NCI-H226 (cell line): Measurements from ENCODE around the gene ZC3H18.

Source experiments
- DNase-seq: peaks from one replicate; pipeline ENCODE4 v3.0.0-alpha.2; 2015

ZC3H18 gene

GRCh38 chr16:88584676-88585075 lies 14.5 kb downstream of the ZC3H18 start:
- DNase-seq, result no peak

- no peak for DNase-seq
These were observed 15.1 kb downstream of the ZC3H18 start for GRCh38 chr16:88585269-88585668.

- DNase-seq, result no peak
These were observed 15.9 kb downstream of the ZC3H18 start for GRCh38 chr16:88585927-88586581.

DNA sequence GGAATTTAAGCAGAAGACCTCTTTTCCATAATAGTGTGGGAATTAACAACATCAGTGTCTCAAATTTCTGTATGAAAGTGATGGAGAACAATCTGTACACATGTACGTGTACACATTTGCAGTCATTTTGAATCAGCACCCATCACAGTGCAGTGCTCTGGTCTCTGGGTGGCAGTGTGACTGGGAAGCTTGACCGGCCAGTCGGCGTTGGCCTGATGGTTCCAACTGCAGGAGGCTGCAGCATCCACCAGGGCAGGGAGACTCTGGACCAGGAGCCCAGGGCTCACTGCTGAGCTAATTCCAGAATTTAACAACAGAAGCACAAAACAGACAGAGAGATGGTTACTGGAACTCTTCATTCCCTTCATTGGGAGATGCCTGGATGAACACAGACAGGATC lies 17.9 kb downstream of the ZC3H18 start:
- no peak for DNase-seq

GRCh38 chr16:88588754-88589153 lies 18.6 kb downstream of the ZC3H18 start:
- DNase-seq, result no peak

DNA sequence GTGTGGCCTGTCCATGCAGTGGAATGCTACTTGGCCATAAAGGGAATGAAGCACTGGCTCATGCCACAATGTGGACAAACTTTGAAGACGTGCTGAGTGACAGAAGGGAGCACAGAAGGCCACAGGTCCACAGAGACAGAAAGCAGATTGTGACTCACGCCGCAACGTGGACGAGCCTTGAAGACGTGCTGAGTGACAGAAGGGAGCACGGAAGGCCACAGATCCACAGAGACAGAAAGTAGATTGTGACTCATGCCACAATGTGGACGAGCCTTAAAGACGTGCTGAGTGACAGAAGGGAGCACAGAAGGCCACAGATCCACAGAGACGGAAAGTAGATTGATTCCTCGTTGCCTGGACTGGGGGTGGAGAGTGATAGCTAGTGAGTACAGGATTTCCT lies 19.2 kb downstream of the ZC3H18 start:
- no peak for DNase-seq

DNA sequence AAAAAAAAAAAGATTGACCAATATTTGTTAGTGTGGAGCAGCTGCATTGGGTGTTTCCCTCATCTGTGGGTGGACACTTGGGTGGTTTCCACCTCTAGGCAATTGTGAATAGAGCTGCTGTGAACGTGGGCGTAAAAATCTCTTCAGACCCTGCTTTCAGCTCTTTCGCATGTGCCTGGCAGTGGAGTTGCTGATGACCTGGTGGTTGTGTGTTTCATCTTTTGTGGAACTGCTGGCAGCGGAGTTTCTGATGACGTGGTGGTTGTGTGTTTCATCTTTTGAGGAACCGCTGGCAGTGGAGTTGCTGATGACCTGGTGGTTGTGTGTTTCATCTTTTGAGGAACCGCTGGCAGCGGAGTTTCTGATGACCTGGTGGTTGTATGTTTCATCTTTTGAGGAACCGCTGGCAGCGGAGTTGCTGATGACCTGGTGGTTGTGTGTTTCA lies 21.4 kb downstream of the ZC3H18 start:
- DNase-seq, result no peak

DNA sequence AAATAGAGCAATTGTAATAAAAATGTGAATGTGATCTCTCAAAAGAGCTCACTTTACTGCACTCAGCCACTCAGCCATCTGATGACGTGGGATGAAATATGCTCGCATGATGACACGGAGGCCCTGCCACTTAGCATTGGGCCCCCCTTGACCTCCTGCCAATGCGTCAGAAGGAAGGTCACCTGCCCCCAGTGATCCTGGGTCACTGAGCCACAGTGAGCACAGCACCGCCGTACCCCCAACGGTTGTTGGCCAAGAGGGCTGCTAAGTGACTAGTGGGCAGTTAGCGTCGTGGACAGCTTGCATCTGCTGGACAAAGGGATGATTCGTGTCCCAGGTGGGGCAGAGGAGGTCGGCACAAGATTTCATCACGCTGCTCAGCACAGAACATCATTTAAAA lies 22.9 kb downstream of the ZC3H18 start:
- DNase-seq, result no peak

DNA sequence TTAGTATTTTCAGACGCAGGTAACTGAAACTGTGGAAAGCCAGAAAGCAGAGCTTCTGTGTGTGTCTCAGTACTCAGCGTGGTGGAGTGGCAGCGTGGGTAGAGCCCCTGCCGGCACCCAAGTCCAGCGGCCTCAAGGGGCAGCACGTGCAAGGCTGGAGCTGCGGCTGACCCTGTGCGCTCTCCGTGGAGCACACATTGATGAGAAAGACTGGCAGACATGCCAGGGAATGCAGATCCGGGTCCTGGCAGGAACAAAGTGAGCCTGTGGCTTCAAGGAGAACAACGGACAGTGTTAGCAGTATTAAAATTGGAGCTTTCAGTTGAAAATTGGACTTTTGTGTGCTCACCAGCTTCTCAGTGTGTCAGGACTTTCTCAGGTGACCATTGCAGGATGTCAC lies 23.3 kb downstream of the ZC3H18 start:
- DNase-seq, result no peak

DNA sequence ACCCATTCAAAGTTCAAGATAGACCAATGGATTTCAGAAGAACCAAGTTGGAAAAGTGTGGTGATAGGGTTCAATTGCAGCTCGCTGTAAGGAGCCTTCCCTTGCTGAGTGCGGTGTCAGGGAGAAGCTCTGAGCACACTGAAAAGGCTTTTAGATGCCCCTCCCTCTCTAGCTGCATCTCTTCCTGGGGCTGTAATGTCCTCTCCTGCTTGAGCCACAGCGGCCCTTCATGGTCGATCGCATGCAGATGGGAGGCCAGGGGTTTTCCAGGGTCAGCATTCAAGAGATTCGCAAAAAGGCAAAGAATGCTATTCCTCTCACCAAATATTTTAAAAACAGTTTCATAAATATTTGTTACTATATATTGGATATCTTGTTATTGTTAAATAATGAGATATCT lies 23.7 kb downstream of the ZC3H18 start:
- DNase-seq, result no peak

DNA sequence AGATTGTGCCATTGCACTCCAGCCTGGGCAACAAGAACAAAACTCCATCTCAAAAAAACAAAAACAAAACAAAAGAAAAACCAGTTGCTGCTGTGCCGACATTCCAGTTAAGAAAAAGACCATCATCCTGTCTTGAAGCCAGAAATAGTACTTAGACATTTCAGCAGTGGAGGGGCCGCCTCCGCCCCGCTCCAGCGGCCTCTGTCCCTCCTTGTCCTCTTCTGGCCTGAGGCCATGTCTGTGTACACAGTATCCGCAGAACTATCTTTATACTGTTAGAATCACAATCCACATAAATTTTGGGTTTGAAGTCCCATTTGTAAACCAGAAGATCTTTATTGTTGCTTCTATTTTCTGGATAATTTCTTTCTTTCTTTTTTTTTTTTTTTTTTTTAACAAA lies 24.9 kb downstream of the ZC3H18 start:
- no peak for DNase-seq

DNA sequence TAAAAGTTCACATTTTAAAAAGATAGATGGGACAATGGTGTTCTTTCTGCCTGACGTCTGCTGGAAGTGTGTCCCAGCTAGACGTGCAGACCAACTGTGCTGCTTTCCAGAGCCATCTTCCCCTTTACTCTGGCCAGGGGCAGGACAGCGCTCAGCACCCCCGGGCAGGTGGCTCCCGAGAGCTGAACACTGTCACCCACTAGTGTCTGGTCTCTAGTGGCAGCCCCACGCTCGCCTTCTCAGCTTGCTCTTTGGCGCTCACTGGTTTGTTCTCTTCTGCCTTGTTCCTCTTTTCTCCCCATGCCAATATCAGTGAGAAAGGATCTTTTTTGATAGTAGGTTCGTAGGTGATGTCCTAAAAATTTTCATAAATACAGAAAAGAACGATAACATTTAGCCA lies 25.7 kb downstream of the ZC3H18 start:
- no peak for DNase-seq

- no peak for DNase-seq
These were observed 26.3 kb downstream of the ZC3H18 start for GRCh38 chr16:88596483-88596882.

- no peak for DNase-seq
These were observed 27.8 kb downstream of the ZC3H18 start for GRCh38 chr16:88597856-88598491.

GRCh38 chr16:88599092-88599733 lies 29.0 kb downstream of the ZC3H18 start:
- no peak for DNase-seq

DNA sequence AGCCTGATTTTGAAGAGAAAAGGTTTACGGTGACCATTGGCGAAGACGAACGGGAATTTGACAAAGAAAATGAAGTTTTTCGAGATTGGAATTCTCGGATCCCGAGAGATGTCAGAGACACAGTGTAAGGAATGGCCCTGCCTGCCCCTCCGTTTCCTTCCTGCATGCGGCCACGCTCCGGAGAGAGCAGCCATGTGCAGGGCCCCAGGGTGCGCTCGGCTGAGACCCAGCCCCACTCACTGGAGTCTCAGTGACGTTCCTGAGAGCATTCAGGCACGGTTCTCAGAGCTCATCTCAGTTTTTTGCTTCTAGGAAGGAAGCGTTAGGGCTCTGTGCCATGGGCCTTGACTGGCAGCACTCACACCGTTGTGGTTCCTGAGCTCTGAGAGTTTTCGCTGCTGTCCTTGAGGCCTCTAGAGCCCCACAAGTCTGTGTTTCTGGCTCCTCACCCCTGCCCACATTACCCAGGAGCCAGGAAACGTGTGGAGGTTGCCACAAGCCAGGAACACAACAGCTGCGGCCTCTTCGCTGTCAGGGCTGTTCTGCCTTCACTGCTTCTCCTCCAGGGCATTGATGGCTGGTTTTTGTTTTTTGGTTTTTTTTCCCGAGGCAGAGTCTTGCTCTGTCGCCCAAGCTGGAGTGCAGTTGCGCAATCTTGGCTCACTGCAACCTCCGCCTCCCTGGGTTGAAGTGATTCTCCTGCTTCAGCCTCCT lies 29.8 kb downstream of the ZC3H18 start:
- DNase-seq, result no peak

DNA sequence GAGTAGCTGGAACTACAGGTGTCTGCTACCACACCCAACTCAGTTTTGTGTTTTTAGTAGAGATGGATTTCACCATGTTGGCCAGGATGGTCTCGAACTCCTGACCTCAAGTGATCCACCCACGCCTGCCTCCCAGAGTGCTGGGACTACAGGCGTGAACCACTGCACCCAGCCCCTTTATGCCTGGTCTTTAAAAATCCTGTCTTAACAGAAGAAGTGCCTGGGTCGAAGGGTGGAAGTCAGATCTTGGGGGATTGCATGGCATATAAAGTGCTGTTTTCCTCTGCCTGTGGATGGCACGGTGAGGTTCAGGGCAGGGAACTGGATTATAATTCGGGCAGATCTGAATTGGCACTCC lies 30.3 kb downstream of the ZC3H18 start:
- DNase-seq, result no peak

DNA sequence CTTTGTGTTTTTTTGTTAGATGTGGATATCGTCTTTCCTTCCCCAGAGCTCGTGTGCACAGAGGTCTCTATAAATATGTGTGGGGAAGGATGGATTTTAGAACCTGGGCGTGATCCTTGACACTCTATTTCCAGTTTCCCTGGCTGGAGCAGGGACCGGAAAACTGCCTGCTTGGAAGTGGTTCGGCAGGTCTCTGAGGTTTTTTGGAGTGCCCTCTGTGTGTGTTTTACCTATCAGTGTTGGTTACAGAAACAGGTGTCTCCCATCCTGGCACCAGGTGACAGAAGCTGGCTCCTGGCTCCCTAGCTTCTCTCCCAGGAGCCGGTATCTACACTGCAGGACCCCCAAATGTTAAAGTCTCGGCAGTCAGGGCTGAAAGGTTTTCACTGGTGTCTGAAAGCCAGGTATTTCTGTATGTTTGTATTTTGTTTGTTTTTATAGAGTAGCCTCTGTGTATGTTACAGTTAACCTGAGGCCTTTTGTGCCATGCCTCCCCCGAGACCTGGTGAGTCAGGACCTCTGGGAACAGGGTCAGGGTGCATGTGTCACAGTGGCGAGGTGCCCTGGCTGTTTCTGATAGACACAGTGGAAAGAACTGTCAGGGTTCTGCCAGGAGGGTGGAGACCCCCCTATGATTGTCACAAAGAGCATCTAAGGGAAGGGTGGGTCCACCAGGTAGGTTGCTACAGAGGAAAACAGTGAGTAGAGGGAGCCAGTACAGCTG lies 31.3 kb downstream of the ZC3H18 start:
- DNase-seq, result no peak

DNA sequence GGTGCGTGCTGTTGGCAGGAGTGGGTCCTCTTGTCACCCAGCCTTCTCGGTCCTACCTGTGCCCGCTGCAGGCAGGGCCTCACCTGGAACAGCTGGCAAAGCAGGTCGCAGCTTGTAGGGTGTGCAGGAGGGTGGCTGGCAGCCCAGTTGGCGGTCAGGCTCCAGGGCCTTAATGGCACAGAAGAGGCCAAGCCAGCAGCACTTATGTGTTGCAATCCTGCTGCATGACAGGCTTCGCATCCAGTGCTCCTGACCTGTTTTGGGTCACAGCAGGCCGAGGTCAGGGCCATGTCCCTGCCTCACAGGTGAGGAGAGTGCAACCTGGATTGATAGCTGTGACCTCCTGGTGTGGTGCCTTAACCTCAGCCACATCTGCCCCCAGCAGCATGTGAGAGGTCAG lies 31.9 kb downstream of the ZC3H18 start:
- DNase-seq, result no peak

DNA sequence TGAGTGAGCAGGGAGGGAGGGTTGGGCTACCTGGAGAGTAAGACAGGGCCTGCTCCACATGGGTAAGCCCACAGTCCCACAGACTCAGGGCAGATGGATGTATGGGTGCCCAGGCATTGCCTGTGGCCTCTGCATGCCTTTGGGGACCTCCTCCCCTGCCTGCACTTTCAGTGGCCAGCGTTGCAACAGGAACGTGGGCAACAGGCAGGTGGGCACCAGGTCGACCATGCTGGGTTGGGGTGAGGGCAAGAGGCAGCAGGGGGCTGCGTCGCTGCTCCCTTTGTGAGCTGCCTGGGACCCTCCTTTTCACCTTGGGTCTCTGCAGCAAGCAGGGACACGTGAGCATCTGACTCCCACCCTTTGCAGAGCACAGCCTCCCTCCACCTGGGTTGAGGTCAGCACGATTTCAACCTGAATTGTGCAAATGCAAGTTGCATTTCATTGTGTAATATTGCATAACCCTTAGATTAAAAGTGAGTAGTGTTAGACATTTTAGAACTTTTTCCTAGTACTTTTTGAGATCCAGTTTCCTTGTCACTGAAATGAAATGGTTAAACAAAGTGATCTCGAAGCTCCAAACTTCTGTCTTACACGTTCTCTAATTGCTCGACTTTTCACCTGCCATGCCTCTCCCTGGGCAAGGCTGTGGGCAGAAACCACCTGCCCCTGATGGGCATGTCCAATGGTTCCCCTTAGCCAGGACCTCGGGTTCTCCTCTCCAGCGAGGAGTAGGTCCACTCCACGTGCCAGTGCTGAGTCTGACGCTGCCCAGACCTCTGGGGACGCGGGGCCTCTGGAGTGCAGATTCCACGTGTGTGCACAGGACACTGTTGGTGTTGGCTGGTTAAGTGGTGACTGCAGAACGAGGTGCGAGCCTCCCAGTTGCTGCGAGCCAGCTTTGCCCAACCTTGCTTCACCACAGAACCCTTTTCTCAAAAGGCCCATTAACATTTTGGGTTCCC lies 35.3 kb downstream of the ZC3H18 start:
- DNase-seq, result no peak

DNA sequence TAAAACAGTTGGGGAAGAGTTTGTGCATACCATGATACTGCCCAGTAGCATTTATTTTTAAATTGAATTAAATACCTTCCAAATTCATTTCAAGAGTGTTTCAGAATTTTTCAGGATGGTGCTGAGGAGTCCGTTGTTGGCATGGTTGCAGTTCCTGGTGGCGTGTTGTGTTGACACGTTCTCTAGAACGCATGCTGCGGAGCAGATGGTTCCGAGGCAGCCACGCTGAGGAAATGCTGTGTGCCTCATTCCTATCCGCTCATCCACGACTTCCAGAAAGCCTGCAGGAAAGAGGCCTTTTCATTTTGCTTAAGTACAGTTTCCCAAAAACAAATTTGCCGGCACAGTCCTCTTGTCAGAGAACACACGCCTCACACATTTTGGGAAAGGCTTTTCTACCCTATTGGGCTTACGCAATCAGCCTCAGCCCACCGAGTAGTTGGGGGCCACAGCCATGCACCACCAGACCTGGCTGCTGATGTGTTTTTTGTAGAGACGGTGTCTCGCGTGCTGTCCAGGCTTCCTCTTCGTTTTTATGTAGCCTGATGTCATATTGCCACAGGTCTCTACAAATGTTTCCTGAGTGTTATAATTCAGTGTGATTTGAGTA lies 36.0 kb downstream of the ZC3H18 start:
- no peak for DNase-seq

DNA sequence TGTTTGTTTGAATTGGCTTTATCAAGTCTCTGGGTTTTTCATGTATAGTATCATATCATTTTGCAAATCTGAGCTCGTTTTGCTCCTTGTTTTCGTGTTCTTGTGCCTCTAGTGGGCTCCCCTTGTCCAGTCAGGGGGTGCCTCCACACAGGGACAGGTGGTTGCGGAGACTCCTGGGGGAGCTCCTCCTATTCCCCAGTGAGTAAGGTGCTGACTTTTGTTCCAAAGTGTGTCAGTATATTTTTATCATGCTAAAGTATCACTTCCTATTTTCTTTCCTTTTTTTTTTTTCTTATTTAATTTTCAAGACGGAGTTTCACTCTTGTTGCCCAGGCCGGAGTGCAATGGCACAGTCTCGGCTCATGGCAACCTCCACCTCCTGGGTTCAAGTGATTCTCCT lies 37.9 kb downstream of the ZC3H18 start:
- DNase-seq, result no peak
